GM18951 (cell line): ENCODE results near the gene TYMP.
"Not testable (repeated sequence)": the region's sequence is repeated elsewhere in the genome, so short reads cannot be mapped to it uniquely, and the experiment has no call there.

Experiments used
- POLR2A ChIP-seq: IDR thresholded peaks from 4 replicates; pipeline ENCODE4 v1.6.1; 2011; ENCODE audit warnings: mild to moderate bottlenecking; ENCODE audit not compliant: insufficient read length, insufficient read depth; ENCODE audit errors: extremely low read depth
- in situ Hi-C: fragments of 300-500 bp; cut with MboI; formaldehyde crosslinking; loops from one replicate; pipeline ENCODE4 v1.12.0; 2022; ENCODE audit warnings: low sequenced_read_pairs, mixed read lengths, inconsistent platforms; ENCODE audit not compliant: unreplicated experiment

The TYMP gene

GRCh38 chr22:50540381-50540780, 10.6 kb upstream of the TYMP start:
- TF ChIP-seq POLR2A: no peak

GRCh38 chr22:50537765-50538164, 8.0 kb upstream of the TYMP start:
- TF ChIP-seq POLR2A: no peak
- in situ Hi-C loops: no loop called here

More at GRCh38 chr22:50540381-50540780, 10.6 kb upstream of the TYMP start:
- in situ Hi-C loops: no loop called here

- in situ Hi-C loops: no loop called here
- TF ChIP-seq POLR2A: no peak
Observed at GRCh38 chr22:50536226-50536625, 6.4 kb upstream of the TYMP start.

- TF ChIP-seq POLR2A: no peak
- in situ Hi-C loops: no loop called here
Observed at GRCh38 chr22:50535113-50535512, 5.3 kb upstream of the TYMP start.

- in situ Hi-C loops: not testable (repeated sequence)
Observed at GRCh38 chr22:50533856-50534711, 4.3 kb upstream of the TYMP start.

- peak; percentile 17 for TF ChIP-seq POLR2A
- in situ Hi-C loops: no loop called here
Observed at GRCh38 chr22:50532824-50533796, 3.3 kb upstream of the TYMP start.

- in situ Hi-C loops: no loop called here
- peak; percentile 44 for TF ChIP-seq POLR2A
Observed at GRCh38 chr22:50531962-50532674, 2.3 kb upstream of the TYMP start.

- in situ Hi-C loops: no loop called here
- TF ChIP-seq POLR2A: peak; percentile 55
Observed at GRCh38 chr22:50531546-50531961, 1.7 kb upstream of the TYMP start.

GRCh38 chr22:50530877-50531545, 1.2 kb upstream of the TYMP start:
- peak; percentile 84 for TF ChIP-seq POLR2A
- in situ Hi-C loops: no loop called here

GRCh38 chr22:50530580-50530876, 716 bp upstream of the TYMP start:
- in situ Hi-C loops: no loop called here
- TF ChIP-seq POLR2A: no peak

- TF ChIP-seq POLR2A: no peak
- in situ Hi-C loops: no loop called here
Observed at GRCh38 chr22:50529416-50529896, 356 bp downstream of the TYMP start.

- in situ Hi-C loops: no loop called here
- no peak for TF ChIP-seq POLR2A
Observed at GRCh38 chr22:50528682-50529415, 963 bp downstream of the TYMP start.
